Right kidney (tissue), 1 donor: ENCODE measurements around the gene MEIS1.

ENCODE experiments used
- DNase-seq: peaks from one replicate; pipeline ENCODE4 v3.0.0-alpha.2; 2016

The MEIS1 gene

GRCh38 chr2:66443186-66443978 is 8.5 kb downstream of the MEIS1 start:
- DNase-seq = peak; percentile 79

- DNase-seq = peak; percentile 83
Measured at GRCh38 chr2:66443979-66444861, 9.3 kb downstream of the MEIS1 start.

- DNase-seq = peak; percentile 85
Measured at GRCh38 chr2:66445076-66445924, 10.4 kb downstream of the MEIS1 start.

- peak; percentile 88 for DNase-seq
Measured at GRCh38 chr2:66445925-66446871, 11.3 kb downstream of the MEIS1 start.

DNA sequence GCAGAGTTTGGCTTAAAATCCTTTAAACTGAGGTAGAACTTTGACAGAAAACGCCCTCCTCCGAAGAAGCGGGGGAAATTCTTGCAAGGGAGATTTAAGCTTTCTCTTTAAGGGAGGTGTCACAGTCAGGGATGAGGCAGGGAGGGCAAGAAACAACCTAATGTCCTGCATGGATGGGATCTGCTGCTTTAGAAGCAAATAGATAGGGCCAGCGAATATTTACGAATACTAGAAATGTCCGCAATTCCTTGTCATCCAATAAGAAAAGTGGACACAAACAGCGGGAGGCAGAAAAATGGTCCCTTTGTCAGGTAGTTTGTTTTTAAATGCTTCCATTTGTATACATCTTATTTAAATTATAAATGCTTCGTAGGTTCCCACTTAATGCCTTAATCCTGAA is 12.0 kb downstream of the MEIS1 start:
- DNase-seq = no peak

DNA sequence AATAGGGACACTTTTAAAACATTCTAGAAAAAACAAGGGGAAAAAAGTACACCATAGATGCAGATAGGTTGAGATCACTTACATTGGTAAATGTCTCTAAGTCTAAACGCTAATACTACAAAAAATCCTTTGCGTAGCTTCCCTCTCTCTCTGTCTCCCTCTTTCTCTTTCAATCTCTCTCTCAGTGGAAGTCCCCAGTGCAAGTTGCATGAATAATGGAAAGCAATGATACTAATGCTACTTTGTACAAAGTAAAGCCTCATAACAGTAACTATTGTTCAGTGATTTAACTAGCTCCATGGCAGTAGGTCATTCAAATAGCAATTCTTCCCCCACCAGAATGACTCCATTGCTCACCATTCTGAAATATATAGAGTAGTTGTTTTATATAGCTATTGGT is 12.8 kb downstream of the MEIS1 start:
- DNase-seq = peak; percentile 19

DNA sequence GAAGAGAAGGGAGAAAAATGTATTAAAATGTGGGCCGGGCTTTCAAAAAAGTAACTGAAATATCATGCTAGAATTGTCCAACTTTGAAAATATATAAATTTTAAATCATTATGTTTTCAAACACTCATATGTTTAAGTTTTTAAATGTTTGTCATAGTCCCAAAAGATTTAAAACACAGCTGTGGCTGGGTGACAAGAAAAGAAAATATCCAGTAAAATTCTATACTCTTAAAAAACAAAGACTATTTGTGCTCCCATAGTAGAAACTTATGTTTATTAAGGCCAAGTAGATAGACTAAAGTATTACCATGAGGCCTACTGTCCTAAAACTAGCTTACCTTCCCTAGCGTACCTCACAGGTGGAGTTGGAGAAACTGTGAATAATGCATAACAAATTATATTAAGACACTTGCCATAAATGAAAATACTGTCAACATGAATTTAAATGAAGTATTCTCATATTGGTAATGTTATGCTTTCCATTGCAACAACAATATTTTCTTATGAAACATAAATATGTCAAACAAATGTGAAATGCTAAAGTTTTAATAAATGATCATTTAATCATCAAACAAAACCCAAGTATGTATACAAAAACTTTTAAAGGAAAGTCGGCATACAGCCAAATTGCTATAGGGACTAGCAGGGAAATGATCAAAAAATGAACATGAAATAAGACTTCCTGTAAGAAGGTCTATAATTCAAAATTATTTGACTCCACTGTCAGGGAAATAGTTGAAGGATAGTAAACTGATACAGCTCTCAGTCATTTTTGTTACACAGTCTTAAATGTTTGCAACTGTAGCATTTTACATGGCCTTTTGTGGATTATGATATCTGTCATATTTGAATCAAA is 13.4 kb downstream of the MEIS1 start:
- DNase-seq = no peak

DNA sequence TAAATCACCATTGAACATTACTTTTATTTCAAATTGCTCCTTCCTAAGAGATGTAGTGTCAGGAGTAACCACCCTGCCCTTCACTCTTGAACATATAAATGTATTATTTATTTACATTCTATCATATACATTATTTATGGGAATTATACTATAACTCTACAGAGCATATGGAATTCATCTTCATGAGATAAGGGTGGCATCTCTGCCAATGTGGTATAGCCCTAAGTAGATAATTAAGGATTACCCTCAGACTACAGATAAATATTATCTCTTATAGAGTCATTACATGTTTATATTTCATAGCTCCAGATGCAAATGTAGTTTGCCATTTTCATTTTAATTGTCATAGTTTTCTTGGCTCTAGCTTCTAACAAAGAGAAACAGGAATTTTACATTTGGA is 17.3 kb downstream of the MEIS1 start:
- no peak for DNase-seq

- no peak for DNase-seq
Measured at GRCh38 chr2:66452917-66453316, 18.0 kb downstream of the MEIS1 start.

DNA sequence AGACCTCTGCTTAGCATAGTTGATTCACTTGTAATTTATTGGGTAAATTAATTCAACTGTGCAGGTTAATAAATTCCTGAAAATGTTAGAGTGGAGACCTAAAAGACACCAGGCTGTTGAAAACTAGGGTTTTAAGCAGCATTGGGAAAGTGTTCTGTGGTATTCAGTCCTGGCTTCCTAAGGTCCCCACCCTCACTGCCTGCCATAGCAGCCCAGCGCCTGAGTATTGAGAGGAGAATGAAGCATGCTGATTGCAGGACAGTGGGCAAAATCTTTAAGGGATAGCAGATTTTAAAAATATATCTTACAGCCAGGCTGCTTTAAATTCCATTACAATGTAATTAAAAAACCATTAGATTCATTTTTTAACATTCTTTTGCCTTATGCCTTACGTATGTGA is 20.6 kb downstream of the MEIS1 start:
- no peak for DNase-seq

- DNase-seq = no peak
Measured at GRCh38 chr2:66456183-66457041, 21.5 kb downstream of the MEIS1 start.

- DNase-seq = no peak
Measured at GRCh38 chr2:66457545-66457944, 22.6 kb downstream of the MEIS1 start.

DNA sequence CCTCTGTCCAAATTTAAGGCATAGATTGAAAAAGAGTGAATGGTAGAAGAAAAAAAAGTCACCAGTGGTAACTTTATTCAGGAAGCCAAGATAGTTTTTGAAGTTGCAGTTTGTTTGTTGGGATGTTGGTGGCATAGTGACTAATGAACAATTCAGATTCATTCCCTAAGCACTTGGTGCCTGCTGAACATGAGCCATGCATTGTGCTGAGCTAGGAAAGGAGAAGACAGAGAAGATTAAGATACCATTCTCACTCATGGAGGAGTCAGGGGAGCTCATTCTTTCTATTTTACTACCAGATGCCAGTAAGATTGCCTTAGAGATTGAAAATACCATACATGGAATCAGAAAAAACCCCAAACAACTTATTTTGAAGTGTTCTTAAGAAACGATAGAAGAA is 25.1 kb downstream of the MEIS1 start:
- DNase-seq = no peak

- no peak for DNase-seq
Measured at GRCh38 chr2:66461001-66461663, 26.2 kb downstream of the MEIS1 start.

- peak; percentile 24 for DNase-seq
Measured at GRCh38 chr2:66461664-66462500, 27.0 kb downstream of the MEIS1 start.

GRCh38 chr2:66462501-66462825 is 27.5 kb downstream of the MEIS1 start:
- DNase-seq = no peak

DNA sequence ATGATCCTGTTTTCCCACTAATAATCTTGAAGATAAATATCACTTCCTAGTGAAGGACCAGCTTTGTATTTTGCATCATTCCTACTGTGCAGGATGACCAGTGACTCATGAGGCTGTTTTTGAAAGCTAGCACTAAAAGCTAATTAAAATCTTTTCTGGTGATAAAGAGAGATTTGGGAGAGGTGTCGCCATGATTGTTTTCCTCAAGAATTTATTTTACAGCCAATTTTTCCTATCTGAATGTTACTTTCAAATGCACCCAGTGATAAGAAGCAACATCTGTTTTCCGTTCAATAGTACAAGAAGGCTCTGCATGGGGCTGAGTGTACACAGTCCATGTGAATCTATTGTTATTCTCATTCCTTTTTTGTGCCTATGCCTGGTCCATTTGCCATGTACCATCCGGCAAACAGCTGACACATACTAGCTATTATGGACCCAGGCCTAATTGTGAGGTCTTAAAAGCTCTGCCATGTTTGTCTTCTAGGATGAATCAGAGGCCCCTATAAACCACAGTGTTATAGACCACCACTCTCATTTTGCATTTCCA is 28.4 kb downstream of the MEIS1 start:
- no peak for DNase-seq
